SU-DHL-6 (cell line): ENCODE measurements around the gene CNTF.

Experiments
- EZH2phosphoT487 ChIP-seq: fragments of 200-600 bp; sonication (generic), shearing (Covaris generic); conservative IDR thresholded peaks from 2 replicates; pipeline ENCODE4 v1.6.1; 2018; ENCODE audit warnings: mild to moderate bottlenecking, antibody characterized with exemption, low read length, moderate library complexity, mixed read lengths
- TF ChIP-seq, protein P1 (sequence below): fragments of 200-600 bp; sonication (generic); IDR thresholded peaks from one replicate; pipeline ENCODE4 v1.5.1; 2017; ENCODE audit warnings: antibody characterized with exemption, mild to moderate bottlenecking, low read length, moderate library complexity; ENCODE audit not compliant: insufficient read depth, poor library complexity, severe bottlenecking

GRCh38 chr11:58628446-58628845, 6.0 kb downstream of the CNTF start:
- TF ChIP-seq, protein P1, sequence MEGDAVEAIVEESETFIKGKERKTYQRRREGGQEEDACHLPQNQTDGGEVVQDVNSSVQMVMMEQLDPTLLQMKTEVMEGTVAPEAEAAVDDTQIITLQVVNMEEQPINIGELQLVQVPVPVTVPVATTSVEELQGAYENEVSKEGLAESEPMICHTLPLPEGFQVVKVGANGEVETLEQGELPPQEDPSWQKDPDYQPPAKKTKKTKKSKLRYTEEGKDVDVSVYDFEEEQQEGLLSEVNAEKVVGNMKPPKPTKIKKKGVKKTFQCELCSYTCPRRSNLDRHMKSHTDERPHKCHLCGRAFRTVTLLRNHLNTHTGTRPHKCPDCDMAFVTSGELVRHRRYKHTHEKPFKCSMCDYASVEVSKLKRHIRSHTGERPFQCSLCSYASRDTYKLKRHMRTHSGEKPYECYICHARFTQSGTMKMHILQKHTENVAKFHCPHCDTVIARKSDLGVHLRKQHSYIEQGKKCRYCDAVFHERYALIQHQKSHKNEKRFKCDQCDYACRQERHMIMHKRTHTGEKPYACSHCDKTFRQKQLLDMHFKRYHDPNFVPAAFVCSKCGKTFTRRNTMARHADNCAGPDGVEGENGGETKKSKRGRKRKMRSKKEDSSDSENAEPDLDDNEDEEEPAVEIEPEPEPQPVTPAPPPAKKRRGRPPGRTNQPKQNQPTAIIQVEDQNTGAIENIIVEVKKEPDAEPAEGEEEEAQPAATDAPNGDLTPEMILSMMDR, result no peak
- TF ChIP-seq EZH2phosphoT487, result no peak
